H1 (cell line): Measurements from ENCODE around the gene C2orf76. TPM values are rescaled to one million over a fixed set of nuclear protein-coding genes. Genes with fewer than 3 reads are reported as not detected.

Experiments
- BRCA1 ChIP-seq: IDR thresholded peaks from 2 replicates; pipeline ENCODE4 v1.6.1; 2012; ENCODE audit warnings: low read depth, low read length, improper control_type of control experiment
- NANOG ChIP-seq: IDR thresholded peaks from 2 replicates; pipeline ENCODE4 v1.6.1; 2011; ENCODE audit warnings: low read length, low read depth, mild to moderate bottlenecking, inconsistent platforms; ENCODE audit not compliant: insufficient read depth, poor library complexity, severe bottlenecking
- RFX5 ChIP-seq: IDR thresholded peaks from 2 replicates; pipeline ENCODE4 v1.6.1; 2011; ENCODE audit warnings: low read depth, low read length, improper control_type of control experiment, borderline replicate concordance
- polyA plus RNA-seq, 7 experiments: library from polyadenylated mRNA; depleted of rRNA in 3 of 7; stranded (reverse) in 5 of 7; unstranded in 2 of 7; fragments of >200 nt in 5 of 7; fragments of 200-250 nt in 2 of 7; gene quantifications; 1 replicate in 5 of 7; 2 replicates in 1 of 7; 4 replicates in 1 of 7; pipeline versions ENCODE4 v1.2.1 to v1.2.3, GENCODE V29; 2011 to 2013; ENCODE audit warnings: missing spikeins in 2 of 7, mixed read lengths in 2 of 7
- total RNA-seq: library from RNA; stranded (reverse); fragmentation: NEBNext Ultra II Directional; extraction: Animal tissue kit (Norgen Biotek cat#: 25700); gene quantifications from 2 replicates; pipeline ENCODE4 v1.2.1, GENCODE V29; 2021
- TF ChIP-seq, protein P1 (sequence below): IDR thresholded peaks from 2 replicates; pipeline ENCODE4 v1.6.1; 2012; ENCODE audit warnings: inconsistent platforms

Gene C2orf76
- total and polyA plus RNA-seq, 2 of the 8 experiments (the other 6 are each of a cell fraction or from before 2014, with no cell fraction given): 4.4 to 5.0 TPM

GRCh38 chr2:119327431-119327830 is 39.2 kb downstream of the C2orf76 start (continued):
- TF ChIP-seq, protein P1, sequence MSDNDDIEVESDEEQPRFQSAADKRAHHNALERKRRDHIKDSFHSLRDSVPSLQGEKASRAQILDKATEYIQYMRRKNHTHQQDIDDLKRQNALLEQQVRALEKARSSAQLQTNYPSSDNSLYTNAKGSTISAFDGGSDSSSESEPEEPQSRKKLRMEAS: no peak
- no peak for TF ChIP-seq RFX5
- no peak for TF ChIP-seq BRCA1
- TF ChIP-seq NANOG: no peak
